HT1080 (cell line): Measurements from ENCODE around the gene INO80. TPM values are rescaled to one million over a fixed set of nuclear protein-coding genes. Genes with fewer than 3 reads are reported as not detected.
"Not testable (repeated sequence)": the region's sequence is repeated elsewhere in the genome, so short reads cannot be mapped to it uniquely, and the experiment has no call there.

Experiments used
- DNase-seq: peaks from one replicate; pipeline ENCODE4 v3.0.0-alpha.2; 2015; ENCODE audit warnings: low read depth
- total RNA-seq: library from RNA; depleted of rRNA; stranded (reverse); fragments of >200 nt; shearing (Covaris generic); gene quantifications from 2 replicates; pipeline ENCODE4 v1.2.3, GENCODE V29; 2014

INO80 gene
- total RNA-seq, 1 experiment from 2014 or later, result 46.3 TPM

DNA sequence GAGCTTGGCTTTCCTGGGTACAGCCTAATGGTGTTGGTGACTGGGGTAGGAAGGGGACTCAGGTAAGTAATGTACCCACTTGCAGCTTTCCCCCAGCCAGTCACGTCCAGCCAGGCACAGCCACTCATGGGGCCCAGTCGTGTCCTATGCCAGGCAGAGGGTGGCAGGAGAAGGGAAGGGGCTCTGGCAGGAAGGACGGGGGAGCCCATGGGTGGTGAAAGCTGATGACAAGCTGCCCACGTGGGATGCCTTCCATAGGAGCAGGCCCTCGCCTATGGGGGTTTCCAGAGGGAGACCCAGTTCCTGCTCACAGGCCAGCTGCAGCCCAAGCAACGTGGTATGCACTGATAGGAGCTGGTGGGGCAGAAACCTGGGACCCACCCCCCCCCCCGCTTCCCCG, 152.1 kb downstream of the INO80 start:
- DNase-seq, result no peak

DNA sequence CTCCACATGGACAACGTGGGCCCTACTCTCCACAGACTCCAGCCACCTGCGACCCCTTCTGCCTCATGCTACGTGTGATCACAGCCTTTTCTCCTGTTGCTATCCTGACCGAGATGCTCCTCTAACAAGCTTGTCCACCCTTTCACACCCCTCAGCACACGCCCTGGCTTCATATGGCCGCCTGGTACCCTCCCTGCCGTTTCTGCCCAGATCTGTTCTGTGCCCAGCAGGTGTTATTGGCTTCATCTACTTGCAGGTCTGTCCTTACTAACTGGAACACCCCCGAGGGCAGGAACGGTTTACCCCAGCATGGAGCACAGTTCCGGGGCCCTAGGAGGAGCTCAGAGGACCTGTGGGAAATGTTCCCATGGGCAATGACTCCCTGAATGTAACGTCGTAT, 152.9 kb downstream of the INO80 start:
- DNase-seq, result no peak

DNA sequence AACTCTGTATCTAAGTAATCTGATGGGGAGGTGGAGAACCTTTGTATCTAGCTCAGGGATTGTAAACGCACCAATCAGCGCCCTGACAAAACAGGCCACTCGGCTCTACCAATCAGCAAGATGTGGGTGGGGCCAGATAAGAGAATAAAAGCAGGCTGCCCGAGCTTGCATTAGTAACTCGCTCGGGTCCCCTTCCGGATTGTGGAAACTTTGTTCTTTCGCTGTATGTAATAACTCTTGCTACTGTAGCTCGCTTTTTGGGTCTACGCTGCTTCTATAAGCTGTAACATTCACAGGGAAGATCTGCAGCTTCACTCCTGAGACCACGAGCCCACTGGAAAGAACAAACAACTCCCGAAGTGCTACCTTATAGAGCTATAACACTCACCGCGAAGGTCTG, 153.8 kb downstream of the INO80 start:
- not testable (repeated sequence) for DNase-seq

DNA sequence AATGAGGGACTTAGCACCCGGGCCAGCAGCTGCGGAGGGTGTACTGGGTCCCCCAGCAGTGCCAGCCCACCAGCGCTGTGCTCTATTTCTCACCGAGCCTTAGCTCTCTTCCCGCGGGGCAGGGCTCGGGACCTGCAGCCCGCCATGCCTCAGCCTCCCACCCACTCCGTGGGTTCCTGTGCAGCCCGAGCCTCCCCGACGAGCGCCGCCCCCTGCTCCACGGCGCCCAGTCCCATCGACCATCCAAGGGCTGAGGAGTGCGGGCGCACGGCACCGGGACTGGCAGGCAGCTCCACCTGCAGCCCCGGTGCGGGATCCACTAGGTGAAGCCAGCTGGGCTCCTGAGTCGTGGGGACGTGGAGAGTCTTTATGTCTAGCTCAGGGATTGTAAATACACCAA, 154.3 kb downstream of the INO80 start:
- DNase-seq, result not testable (repeated sequence)

DNA sequence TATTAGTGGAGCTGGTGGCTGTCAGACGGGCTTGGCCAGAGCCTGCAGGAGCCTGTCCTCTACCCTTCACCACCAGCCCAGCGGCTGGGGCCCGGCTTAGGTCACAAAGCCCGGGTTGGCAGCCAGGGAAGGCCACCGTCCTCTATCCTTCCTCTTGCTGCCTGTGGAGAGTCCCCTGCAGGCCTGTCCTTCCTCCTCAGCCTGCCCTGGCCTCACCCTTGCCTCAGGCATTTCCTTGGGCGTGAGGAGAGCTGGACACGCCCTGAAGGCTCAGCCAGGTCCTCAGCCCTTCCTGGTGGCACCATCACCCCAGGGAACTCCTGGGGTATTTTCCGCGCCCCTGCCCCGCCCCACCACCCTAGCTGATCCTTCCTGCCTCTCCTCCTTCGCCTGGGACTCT, 155.2 kb downstream of the INO80 start:
- DNase-seq, result no peak

DNA sequence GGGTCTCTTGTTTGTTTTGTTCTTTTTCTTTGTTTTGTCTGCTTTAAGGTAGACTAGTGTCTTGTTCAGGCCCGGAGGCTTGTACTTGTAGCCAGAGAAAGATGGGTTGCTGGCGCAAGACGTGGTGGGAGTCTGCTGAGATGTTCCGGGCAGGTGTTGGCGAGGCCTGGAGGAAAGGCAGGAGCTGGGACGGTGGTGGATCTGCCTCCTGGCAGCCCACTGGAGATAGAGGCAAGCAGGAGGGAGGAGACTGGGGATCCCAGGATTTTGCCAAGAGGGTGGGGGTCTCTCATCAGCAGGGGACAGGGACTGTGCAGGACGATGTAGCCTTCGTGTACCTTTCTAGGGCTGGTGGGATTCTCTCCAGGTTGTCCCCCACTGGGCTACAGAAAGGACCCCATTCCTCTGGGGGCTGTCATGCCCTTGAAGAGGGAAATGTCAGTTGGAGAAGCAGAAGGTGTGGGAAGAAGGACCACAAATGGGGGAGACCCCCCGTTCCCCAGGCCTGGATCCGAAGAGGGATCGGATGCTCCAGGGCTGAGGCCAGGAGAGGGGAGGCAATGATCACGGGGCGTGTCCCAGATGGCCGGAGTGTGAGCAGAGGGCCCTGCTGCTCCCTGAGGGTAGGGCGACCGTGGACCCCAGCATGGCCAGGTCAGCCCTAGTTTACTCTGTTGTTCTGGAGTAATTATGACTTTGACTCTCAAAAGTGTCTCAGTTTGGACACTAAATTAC, 155.8 kb downstream of the INO80 start:
- no peak for DNase-seq

DNA sequence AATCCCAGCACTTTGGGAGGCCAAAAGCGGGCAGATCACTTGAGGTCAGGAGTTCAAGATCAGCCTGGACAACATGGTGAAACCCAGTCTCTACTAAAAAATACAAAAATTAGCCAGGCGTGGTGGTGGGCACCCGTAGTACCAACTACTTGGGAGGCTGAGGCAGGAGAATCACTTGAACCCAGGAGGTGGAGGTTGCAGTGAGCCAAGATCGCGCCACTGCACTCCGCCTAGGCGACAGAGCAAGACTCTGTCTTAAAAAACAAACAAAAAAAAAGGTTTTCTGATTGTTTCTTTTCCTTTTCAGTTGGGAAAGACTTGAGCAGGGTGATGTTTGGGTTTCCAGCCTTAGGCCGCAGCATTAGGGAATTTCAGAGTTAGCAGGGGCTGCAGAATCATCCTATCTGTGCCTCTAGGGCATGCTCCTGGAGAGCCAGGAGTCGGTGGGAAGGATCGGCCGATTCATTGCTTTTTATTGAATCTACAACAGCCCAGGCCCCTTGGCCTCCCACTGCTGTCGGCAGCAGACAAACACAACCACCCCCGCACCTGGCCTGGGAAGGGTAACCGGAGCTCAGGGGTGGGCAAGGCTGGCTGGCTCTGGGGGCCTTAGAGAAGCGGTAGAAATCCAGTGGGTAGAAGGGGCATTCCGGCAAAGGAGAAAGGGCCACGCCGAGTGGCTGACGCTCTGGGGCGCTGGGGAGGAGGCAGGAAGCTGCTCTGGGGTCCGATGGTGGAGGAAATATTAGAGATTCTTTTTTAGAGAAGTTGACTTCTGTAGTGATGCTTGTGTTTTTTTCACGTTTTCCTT, 156.5 kb downstream of the INO80 start:
- no peak for DNase-seq

DNA sequence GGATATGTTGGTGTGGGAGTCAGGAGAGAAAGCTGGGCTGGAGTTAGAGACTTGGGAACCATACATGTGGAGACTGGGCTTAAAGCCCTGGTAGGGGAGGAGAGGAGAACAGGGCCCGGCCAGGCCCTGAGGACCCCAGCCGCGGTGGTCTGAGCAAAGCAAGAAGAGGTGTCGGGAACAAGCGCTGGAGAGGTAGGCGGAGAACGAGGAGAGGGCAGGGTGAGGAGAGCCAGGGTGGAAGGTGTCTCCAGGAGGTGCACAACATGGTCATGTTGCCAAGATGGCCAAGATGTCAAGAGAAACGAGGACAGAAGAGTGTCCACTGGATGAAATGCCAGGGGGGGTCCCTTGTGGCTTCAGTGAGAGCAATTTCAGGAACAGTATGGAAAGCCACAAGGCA, 157.4 kb downstream of the INO80 start:
- no peak for DNase-seq

DNA sequence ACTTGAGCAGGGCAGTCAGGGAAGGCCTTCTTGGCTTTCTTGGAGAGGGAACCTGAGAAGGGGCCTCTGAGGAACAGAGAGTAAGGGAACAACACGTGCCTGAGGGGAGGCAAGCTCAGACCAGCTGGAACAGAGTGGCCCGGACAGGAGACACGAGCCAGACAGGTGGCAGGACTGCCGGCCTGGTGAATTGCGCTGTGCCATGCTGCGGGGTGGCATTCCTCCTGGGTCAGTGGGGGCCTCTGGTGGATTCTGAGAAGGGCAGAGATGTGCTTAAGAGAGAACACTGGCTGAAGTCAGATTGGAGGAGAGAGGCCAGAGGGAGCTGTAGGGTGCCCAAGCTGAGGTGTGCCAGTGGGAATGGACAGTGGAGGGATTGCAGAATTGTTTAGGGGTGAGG, 157.9 kb downstream of the INO80 start:
- DNase-seq, result no peak

DNA sequence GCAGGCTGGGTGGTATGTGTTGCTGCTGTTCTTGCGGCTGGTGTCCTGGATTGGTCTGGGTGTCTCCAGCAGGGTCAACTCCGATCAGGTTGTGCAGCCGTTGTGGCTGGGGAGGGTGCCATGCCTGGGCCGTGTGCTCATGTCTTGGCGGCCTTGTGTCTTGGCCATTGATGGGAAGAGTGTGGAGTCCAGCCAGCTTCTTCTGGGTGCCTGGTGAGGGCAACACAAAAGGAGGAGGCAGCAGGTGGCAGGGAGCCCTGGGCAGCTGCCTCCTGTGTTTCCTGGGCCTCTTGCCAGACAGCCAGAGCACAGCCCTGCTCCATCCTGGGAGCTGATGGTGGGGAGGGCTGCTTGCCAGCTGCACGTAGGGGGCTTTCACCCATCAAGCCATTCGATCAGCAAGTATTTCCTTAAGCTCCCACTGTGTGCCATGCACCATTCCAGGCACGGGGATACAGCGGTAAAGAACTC, 158.5 kb downstream of the INO80 start:
- DNase-seq, result no peak

DNA sequence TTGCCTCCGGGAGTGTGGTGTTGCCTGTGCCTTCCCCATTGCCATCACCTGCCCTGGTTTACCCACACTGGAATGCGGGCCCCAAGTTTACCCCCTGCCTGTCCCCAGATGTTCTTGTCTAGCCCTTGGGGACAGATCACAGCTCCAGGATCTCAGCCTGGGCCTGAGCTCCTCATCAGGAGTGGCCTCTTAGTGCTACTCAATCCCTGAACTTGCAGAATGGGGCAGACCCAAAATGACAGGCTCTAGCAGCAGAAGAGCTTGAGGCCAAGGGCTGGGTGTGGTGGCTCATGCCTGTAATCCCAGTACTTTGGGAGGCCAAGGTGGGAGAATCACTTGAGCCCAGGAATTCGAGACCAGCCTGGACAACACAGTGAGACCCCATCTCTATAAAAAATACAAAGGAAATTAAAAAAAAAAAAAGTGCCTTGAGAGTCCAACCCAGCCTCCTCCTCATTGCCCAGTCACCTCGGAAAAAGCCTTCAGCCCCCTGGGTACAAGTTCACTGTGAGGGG, 159.0 kb downstream of the INO80 start:
- DNase-seq, result no peak

DNA sequence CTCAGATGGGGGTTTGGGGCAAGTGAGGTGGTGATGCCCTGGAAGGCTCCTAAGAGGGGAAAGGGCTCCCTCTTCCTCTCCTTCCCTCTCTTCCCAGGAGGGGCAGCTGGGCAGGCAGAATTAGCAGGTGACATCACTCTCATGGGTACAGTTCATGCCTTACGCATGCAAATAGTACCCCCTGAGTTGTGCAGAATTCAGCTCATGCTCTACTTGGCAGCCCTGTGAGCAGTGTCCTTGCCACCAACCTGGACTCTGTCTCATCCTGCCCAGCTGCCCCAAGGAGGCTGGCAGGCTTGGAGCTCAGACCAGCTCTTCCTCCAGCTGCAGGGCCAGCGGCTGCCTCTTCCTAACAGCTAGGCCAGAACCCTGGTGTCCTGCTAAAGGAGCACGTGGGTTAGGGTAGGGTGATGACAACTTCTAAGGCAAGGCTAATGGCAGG, 159.5 kb downstream of the INO80 start:
- DNase-seq, result no peak

DNA sequence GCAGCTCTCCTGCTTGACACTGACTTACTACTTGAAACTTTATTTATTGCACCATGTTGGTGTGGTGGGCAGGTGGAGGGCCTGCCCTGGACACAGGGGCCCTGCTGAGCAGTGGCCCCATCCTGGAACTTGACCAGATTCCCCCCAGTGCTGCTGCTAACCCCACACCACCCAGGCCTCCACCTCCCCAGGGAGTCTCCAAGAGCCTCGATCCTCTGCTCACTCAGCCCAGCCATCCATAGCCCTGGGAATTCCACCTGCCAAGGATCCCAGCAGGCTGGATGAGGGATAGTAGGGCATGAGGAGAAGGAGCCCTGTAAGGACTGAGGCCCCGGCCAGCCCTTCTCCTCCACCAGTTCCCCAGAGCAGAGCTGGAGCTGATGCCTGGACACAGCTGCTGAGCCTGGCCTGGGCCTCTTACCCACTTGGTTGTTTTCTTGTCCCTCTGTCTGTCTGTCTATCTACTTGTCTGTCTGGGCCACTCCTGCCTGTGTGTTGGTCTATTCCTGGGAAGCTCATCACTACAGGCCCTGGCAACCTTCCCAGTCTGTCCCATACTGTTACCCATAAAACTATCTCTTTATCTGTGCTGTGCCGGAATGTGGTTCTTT, 160.0 kb downstream of the INO80 start:
- DNase-seq, result no peak

DNA sequence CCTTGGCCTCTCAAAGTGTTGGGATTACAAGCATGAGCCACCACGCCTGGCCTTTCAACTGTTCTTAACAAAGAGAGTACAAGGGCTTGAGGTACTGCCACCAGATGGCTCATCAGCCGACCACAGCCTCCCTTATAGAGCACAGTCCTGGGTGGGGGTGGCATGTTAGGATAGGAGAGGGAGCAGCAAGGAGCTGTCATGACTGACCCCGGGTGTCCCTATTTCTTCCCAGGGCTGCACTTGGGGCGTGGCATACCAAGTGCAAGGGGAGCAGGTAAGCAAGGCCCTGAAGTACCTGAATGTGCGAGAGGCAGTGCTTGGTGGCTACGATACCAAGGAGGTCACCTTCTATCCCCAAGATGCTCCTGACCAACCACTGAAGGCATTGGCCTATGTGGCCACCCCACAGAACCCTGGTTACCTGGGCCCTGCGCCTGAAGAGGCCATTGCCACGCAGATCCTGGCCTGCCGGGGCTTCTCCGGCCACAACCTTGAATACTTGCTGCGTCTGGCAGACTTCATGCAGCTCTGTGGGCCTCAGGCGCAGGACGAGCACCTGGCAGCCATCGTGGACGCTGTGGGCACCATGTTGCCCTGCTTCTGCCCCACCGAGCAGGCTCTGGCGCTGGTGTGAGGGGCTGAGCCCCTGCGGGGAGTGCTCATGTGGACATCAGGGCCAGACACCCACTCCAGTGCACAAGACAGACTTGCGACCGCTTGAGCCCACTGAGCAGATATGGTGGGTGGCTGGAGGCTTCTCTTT, 160.8 kb downstream of the INO80 start:
- DNase-seq, result no peak

DNA sequence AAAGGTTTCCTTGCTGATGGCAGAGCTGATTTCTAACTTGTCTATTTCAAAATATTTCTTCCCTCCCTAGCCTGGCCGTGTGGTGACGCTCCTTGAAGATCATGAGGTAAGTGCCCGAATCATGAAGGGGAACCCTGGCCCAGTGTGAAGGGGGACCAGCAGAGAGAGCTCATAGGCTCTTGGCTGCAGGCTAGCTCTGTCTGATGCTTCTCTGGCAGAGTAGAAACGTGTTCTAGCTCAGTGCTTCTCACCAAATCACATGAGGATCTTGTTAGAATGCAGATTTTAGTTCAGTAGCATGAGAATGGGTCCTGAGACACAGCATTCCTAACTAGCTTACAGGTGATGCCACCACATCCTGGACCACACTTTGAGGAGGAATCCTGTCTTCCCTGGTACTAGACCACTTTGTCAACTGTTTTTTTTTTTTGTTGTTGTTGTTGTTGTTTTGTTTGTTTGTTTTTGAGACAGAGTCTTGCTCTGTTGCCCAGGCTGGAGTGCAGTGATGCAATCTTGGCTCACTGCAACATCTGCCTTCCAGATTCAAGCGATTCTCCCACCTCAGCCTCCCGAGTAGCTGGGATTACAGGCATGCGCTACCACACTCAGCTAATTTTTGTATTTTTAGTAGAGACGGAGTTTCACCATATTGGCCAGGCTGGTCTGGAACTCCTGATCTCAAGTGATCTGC, 161.8 kb downstream of the INO80 start:
- not testable (repeated sequence) for DNase-seq

DNA sequence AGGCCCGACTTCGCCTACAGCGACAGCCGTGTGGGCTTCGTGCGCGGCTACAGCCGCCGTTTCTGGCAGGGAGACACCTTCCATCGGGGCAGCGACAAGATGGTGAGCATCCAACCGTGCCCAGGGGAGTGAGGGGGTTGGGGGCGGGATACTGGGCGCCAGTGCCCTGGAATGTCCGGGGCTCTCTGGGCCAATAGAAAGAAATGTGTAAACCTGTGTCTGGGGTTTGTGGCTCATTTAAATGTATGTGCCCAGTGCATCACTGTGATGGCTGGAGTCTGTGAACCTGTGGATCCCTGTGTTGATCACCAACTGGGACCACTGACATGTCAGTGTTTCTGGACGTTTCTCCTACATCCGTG, 162.4 kb downstream of the INO80 start:
- DNase-seq, result no peak

DNA sequence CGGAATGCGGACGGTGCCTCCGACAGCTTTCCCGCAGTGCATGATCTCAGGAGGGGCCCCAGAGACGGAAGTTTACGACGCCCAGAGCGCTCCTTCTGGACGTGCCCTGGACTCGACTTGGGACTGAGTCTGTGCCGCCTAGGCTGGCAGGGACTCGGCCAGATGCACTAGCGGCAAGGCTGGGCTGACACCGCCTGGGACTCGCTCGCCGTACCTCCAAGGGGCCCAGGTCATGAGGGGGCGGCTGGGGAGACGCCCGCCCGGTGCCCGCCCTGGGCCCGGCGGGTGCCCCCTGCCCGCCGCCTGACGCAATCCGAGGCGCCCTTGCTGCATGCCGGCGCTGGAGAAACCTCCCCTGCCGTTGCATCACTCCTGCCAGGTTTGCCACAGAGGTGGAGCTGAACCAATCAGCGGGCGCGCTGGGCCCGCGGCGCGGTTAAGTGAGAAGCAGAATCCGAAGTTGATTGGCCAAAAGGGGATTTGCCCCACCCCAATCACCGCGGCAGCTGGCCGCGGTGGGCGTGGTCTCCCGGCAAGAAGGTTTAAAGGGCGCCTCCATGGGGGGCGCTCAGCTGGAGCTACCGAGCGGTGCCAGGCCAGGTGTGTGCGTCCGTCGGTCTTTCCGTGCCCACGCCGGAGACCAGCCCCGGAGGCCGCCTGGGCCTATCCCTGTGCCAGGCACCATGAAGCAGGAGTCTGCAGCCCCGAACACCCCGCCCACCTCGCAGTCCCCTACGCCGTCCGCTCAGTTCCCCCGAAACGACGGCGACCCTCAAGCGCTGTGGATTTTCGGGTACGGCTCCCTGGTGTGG, 163.0 kb downstream of the INO80 start, which contains the start of gene CHAC1:
Gene CHAC1, plus strand, starts transcription at position 571 of the 812 bp plus-strand sequence. Its CDS starts 113 bp downstream, at position 684.
- peak; percentile 96 for DNase-seq

DNA sequence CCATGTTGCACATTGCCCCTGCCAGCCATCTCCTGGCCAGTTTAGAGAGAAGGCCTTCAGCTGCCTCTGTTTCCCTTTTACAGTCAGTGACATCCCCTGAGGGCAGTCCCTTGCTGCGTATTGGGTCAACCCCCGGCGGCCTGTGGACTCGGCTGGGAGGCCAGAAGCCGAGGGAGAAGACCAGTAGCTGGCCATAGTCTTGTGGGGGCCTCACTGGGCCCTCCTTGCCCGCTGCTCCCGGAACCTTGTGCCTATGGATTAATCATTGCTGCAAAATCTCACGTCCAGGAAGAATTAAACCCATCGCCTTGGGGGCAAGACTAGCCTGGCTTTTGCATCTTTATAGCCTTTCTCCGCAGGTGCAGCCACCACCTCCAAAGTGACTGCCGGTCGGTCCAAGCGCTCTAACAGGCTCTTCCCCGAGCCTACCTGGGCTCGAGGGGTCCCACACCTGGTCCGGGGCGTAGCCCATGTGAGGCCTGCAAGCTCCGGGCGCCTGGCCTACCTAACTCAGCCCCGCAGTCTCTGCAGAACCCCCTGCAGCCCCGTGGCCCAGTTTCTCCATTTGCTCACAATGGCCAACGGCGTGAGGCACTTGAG, 163.7 kb downstream of the INO80 start:
- DNase-seq, result no peak

DNA sequence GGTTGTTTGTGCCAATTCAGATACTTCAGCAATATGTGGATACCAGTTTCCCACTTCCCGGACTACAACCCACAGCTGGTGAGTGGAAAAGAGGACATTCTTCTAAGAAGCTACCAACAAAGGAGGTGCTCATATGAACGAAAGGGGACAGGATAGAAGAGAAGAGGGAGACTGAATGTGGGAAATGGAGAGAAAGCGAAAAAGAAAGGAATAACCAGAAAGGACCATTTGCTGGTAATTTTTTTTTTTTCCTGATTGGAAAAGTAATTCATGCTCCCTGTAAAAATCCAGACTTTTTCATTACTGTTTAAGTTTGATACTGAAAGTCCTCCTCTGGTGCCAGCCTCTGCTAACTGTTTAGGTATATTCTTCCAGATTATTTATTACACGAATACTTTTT, 164.3 kb downstream of the INO80 start:
- no peak for DNase-seq
